Measurements from ENCODE around the gene ATRAID. TPM values are rescaled to one million over a fixed set of nuclear protein-coding genes. Genes with fewer than 3 reads are reported as not detected.
"Not testable (repeated sequence)": the region's sequence is repeated elsewhere in the genome, so short reads cannot be mapped to it uniquely, and the experiment has no call there.

ATRAID gene
- total RNA-seq, 4 donors from 2014 or later, result 107 to 121 (median 114) TPM

DNA sequence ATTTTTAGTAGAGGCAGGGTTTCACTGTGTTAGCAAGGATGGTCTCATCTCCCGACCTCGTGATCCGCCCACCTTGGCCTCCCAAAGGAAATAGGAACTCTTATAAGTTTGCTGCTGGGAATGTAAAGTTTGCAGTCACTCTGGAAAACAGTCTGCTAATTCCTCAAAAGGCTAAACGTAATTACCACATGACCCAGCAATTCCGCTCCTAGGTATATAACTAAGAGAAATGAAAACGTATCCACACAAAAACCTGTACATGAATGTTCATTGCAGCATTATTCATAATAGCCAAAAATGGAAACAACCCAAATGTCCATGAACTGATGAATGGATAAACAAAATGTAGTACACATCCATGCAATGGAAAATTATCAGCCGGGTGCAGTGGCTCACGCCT is 21.9 kb upstream of the ATRAID start:
- no peak for DNase-seq (ENCODE audit: low spot score in 2 of 2)
- 92 to 94% methylated on average over 8 of the region's 8 CpGs for WGBS, 2 donors

DNA sequence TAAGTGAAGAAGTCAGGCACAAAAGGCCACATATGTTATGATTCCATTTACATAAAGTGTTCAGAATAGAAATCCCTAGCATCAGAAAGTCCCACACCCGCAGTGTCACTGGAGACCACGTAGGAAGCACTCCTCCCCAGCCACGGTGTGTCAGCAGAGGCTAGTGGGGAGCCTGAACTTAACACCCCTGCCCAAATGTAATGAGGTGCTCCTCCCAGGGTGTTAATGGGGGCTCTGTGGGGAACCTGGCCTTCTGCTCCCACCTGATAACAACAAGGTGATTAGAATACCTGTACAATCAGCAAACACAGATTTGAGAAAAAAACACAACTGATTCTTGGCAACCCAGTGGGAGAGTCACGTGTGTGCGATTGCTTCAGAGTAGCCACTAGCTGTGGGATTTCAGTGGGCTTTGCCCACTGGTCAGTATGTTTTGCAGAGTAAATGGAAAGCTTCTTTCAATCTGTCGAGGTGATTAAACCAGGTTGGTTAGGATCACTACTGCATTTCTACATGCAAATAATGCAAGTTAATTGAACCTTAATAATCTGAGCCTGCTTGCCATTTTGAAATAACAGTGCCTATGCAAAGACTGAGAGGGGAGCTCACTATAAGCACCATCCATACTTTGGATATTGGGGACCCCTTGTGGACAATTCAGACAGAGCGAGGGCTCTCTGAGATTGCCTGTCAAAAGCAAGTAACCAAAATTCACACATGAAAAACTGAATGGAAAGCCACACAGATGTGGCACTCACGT is 20.6 kb upstream of the ATRAID start:
- H3K4me3 ChIP-seq (ENCODE audit: low read depth, poor library complexity, severe bottlenecking), result no peak overlapping the region
- no peak for TF ChIP-seq POLR2A (IDR thresholded peaks at IDR 0.05)
- intact Hi-C loops (cut with DNase I; ENCODE audit: low total_unique reads), result no loop called here
- WGBS, 2 donors, result 43 to 51% methylated on average over 8 of the region's 8 CpGs
- peak in 1 of 2 donors; percentile 53 for DNase-seq (ENCODE audit: low spot score in 2 of 2)

More for the DNA sequence above, 21.9 kb upstream of the ATRAID start:
- no peak for TF ChIP-seq POLR2A (IDR thresholded peaks at IDR 0.05)
- TF ChIP-seq, protein P1, sequence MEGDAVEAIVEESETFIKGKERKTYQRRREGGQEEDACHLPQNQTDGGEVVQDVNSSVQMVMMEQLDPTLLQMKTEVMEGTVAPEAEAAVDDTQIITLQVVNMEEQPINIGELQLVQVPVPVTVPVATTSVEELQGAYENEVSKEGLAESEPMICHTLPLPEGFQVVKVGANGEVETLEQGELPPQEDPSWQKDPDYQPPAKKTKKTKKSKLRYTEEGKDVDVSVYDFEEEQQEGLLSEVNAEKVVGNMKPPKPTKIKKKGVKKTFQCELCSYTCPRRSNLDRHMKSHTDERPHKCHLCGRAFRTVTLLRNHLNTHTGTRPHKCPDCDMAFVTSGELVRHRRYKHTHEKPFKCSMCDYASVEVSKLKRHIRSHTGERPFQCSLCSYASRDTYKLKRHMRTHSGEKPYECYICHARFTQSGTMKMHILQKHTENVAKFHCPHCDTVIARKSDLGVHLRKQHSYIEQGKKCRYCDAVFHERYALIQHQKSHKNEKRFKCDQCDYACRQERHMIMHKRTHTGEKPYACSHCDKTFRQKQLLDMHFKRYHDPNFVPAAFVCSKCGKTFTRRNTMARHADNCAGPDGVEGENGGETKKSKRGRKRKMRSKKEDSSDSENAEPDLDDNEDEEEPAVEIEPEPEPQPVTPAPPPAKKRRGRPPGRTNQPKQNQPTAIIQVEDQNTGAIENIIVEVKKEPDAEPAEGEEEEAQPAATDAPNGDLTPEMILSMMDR (IDR thresholded peaks at IDR 0.05), result no peak
- intact Hi-C loops (cut with DNase I; ENCODE audit: low total_unique reads), result no loop called here
- no peak overlapping the region for H3K4me3 ChIP-seq (ENCODE audit: low read depth, poor library complexity, severe bottlenecking)

DNA sequence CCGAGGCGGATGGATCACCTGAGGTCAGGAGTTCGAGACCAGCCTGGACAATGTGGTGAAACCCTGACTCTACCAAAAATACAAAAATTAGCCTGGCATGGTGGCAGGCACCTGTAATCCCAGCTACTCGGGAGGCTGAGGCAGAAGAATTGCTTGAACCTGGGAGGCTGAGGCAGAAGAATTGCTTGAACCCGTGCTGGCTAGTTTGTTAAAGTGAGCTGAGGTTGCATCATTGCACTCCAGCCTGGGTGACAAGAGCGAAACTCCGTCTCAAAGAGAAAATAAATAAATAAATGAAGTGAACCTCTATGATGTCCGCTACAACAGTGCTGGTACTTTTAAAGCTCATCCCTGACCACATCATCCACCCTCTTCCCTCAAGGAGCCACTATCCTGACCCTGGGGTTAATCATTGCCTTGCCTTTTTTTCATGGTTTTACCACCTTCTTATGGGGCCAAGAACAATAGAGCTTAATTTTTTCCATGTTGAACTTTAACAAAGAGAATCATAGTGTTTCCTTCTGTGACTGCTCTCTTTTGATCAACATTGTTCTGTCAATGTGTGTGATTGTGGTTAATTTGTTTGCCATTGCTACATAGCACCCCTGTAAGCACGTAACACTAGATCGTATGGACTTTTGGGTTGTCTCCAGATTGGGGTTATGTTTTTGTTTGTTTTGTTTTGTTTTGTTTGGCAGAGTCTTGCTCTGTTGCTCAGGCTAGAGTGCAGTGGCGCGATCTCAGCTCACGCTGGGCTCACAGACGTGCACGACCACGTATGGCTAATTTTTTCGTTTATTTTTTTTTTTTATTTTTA is 17.1 kb upstream of the ATRAID start:
- intact Hi-C loops (cut with DNase I; ENCODE audit: low total_unique reads), result no loop called here
- 73 to 77% methylated on average over 17 of the region's 17 CpGs for WGBS, 2 donors

DNA sequence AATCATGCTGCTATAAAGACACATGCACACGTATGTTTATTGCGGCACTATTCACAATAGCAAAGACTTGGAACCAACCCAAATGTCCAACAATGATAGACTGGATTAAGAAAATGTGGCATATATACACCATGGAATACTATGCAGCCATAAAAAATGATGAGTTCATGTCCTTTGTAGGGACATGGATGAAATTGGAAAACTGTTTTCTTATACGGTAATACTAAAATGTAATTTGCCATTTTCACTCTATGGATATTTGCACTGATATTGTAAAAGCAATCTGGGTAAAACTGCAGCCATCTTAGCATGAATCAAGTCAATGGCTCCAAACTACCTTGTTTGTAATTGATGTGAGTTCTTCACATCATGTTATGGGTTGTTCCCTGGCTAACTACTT is 16.0 kb upstream of the ATRAID start:
- 82 to 97% methylated on average over 1 to 3 of the region's 3 CpGs for WGBS, 2 donors
- DNase-seq (ENCODE audit: low spot score in 2 of 2); intact Hi-C loops (cut with DNase I; ENCODE audit: low total_unique reads); H3K4me3 ChIP-seq (ENCODE audit: low read depth, poor library complexity, severe bottlenecking): not testable (repeated sequence)

More for the DNA sequence above, 17.1 kb upstream of the ATRAID start:
- H3K4me3 ChIP-seq (ENCODE audit: low read depth, poor library complexity, severe bottlenecking), result no peak overlapping the region
- no peak for DNase-seq (ENCODE audit: low spot score in 2 of 2)
- no peak for TF ChIP-seq POLR2A (IDR thresholded peaks at IDR 0.05)
- TF ChIP-seq, protein P1 (IDR thresholded peaks at IDR 0.05), result no peak

DNA sequence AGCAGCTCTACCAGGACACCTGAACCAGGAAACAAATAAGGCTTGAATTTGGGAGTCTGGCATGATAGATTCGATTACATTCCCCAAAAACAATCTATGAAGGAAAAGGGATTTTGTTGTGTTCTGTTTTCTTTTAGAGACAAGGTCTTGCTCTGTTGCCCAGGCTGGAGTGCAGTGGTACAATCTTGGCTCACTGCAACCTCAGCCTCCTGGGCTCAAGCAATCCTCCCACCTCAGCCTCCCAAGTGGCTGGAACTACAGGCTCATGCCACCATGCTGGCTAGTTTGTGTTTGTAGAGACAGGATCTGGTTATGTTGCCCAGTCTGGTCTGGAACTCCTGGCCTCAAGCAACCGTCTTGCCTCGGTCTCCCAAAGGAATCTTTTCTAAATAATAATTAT is 13.8 kb upstream of the ATRAID start:
- intact Hi-C loops (cut with DNase I; ENCODE audit: low total_unique reads); H3K4me3 ChIP-seq (ENCODE audit: low read depth, poor library complexity, severe bottlenecking); DNase-seq (ENCODE audit: low spot score in 2 of 2): not testable (repeated sequence)
- WGBS, 2 donors, result 90 to 97% methylated on average over 3 of the region's 3 CpGs

DNA sequence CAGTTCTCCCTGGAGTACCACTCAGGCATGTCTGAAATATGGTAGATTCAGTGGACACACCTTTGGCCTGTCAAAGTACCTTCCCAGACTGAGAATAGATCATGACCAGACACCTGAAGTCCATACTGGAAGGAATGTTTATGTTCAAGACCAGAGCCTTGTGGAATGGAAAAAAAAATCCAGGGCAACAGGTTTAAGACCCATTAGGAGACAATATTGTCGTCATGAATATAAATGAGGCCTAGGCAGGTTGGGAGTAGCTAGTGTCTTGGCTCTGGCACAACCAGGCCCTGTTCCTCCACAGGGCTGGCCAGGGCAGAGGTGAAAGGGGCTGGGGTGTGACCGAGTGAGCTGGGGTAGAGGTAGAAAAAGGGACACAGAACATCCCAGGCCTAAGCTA is 13.2 kb upstream of the ATRAID start:
- no peak overlapping the region for H3K4me3 ChIP-seq (ENCODE audit: low read depth, poor library complexity, severe bottlenecking)
- TF ChIP-seq POLR2A (IDR thresholded peaks at IDR 0.05), result no peak
- TF ChIP-seq, protein P1 (IDR thresholded peaks at IDR 0.05), result no peak
- 78 to 89% methylated on average over 2 of the region's 2 CpGs for WGBS, 2 donors
- DNase-seq (ENCODE audit: low spot score in 2 of 2), result no peak
- intact Hi-C loops (cut with DNase I; ENCODE audit: low total_unique reads), result no loop called here

DNA sequence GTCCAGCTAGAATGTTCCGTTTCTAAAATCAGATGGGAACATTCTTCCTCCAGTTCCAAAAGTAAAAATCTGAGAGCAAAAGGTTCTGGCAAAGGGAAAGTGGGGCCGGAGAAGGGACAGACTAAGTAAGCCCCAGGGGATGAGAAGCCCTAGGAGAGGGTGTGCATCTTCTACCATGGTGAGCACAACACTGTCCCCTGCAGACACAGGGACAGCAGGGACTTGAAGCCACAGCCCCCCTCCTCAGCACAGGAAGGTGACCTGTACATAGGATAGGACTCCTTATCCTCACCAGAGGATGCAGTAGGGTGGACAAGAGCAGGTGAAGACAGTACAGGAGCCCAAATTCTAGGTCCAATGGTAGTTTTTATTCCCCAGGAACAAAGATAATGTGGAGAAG is 12.6 kb upstream of the ATRAID start:
- DNase-seq (ENCODE audit: low spot score in 2 of 2), result no peak
- no peak overlapping the region for H3K4me3 ChIP-seq (ENCODE audit: low read depth, poor library complexity, severe bottlenecking)
- intact Hi-C loops (cut with DNase I; ENCODE audit: low total_unique reads), result no loop called here
- 79 to 89% methylated on average over 2 of the region's 2 CpGs for WGBS, 2 donors
- TF ChIP-seq, protein P1 (IDR thresholded peaks at IDR 0.05), result no peak
- no peak for TF ChIP-seq POLR2A (IDR thresholded peaks at IDR 0.05)
